ENCODE data around the gene EDA2R.

GRCh38 chrX:66602381-66602938, 36.4 kb downstream of the EDA2R start:
- TF ChIP-seq, protein P1, sequence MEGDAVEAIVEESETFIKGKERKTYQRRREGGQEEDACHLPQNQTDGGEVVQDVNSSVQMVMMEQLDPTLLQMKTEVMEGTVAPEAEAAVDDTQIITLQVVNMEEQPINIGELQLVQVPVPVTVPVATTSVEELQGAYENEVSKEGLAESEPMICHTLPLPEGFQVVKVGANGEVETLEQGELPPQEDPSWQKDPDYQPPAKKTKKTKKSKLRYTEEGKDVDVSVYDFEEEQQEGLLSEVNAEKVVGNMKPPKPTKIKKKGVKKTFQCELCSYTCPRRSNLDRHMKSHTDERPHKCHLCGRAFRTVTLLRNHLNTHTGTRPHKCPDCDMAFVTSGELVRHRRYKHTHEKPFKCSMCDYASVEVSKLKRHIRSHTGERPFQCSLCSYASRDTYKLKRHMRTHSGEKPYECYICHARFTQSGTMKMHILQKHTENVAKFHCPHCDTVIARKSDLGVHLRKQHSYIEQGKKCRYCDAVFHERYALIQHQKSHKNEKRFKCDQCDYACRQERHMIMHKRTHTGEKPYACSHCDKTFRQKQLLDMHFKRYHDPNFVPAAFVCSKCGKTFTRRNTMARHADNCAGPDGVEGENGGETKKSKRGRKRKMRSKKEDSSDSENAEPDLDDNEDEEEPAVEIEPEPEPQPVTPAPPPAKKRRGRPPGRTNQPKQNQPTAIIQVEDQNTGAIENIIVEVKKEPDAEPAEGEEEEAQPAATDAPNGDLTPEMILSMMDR (conservative IDR thresholded peaks at IDR 0.05; ENCODE audit: low read depth, low read length): no peak
- TF ChIP-seq CEBPB (IDR thresholded peaks at IDR 0.05; ENCODE audit: low read depth, low read length) (no peak), POLR2A (IDR thresholded peaks at IDR 0.05; ENCODE audit: low read depth, low read length) (no peak), MAFK (IDR thresholded peaks at IDR 0.05; ENCODE audit: low read depth, low read length) (no peak), ELK1 (IDR thresholded peaks at IDR 0.05; ENCODE audit: borderline replicate concordance, low read depth, low read length) (no peak), RAD21 (IDR thresholded peaks at IDR 0.05; ENCODE audit: low read length) (no peak)
